Right lobe of liver (tissue), 6 donors: ENCODE data around the gene SEPTIN3. TPM values are rescaled to one million over a fixed set of nuclear protein-coding genes. Genes with fewer than 3 reads are reported as not detected.

Source experiments
- ATAC-seq, 4 donors: fragments of 200-7000 bp; cut with Tn5 transposase; one replicate each; pipeline ENCODE4 v1.9.1; 2020; ENCODE audit warnings: mild to moderate bottlenecking in 4 of 4, moderate library complexity in 4 of 4
- DNase-seq, 3 donors: peaks; one replicate each; pipeline ENCODE4 v3.0.0-alpha.2; 2020
- H3K27ac ChIP-seq, 3 donors: fragments of 200-600 bp; one replicate each; pipeline ENCODE4 v1.8.0; 2022
- H3K27me3 ChIP-seq, 2 donors: fragments of 200-600 bp; one replicate each; pipeline ENCODE4 v1.8.0; 2022
- H3K36me3 ChIP-seq, 4 donors: fragments of 200-600 bp; sonication (generic) in 1 of 4; one replicate each; pipeline versions ENCODE4 v1.5.1 to v1.8.0; 2017 to 2022; ENCODE audit warnings: control low read depth in 1 of 4
- H3K4me1 ChIP-seq, 4 donors: fragments of 200-600 bp; sonication (generic) in 1 of 4; one replicate each; pipeline versions ENCODE4 v1.5.1 to v1.8.0; 2017 to 2022; ENCODE audit warnings: control low read depth in 1 of 4
- H3K4me3 ChIP-seq, 3 donors: fragments of 200-600 bp; one replicate each; pipeline ENCODE4 v1.8.0; 2022
- H3K9me3 ChIP-seq, 4 donors: fragments of 200-600 bp; sonication (generic) in 1 of 4; one replicate each; pipeline versions ENCODE4 v1.5.1 to v1.8.0; 2017 to 2022; ENCODE audit warnings: control low read depth in 1 of 4
- CTCF ChIP-seq, 4 donors: fragments of 200-600 bp in 3 of 4; fragments of 450-650 bp in 1 of 4; IDR thresholded peaks; one replicate each; pipeline versions ENCODE4 v1.5.1 to v1.8.0; 2016 to 2022; ENCODE audit warnings: antibody characterized with exemption in 4 of 4, mild to moderate bottlenecking in 2 of 4
- POLR2A ChIP-seq: fragments of 450-650 bp; IDR thresholded peaks from one replicate; pipeline ENCODE4 v1.6.1; 2017; ENCODE audit warnings: antibody characterized with exemption, mild to moderate bottlenecking
- WGBS: methylation state at CpG from one replicate; pipeline ENCODE4 v1.1.6; 2018; ENCODE audit warnings: low coverage, low lambda C conversion rate; ENCODE audit not compliant: insufficient coverage; ENCODE audit errors: missing lambda C conversion rate; 5-methylcytosine and 5-hydroxymethylcytosine counted together
- intact Hi-C, 2 donors: fragments of 100-400 bp; cut with DNase I; formaldehyde crosslinking; loops; one replicate each; pipeline versions ENCODE4 v1.11.2 to v1.14.1; 2022
- total RNA-seq, 6 experiments: library from RNA; depleted of rRNA in 2 of 6; stranded (reverse); fragments of >200 nt in 2 of 6; fragmentation: NEBNext Ultra II Directional in 3 of 6; extraction: Animal tissue kit (Norgen Biotek cat#: 25700) in 3 of 6; gene quantifications; one replicate each; pipeline versions ENCODE4 v1.1.0 to v1.2.4, GENCODE V29; 2016 to 2023
- donor health status: DM: no; HTN: yes; CAD: no.
- donor health status: DM: no; HTN: no; CAD: no.
- donor health status: DM: no; HTN: no; CAD: no.
- donor health status: DM: no; HTN: yes; CAD: no.
- donor health status: DM: no; HTN: yes; CAD: no.

SEPTIN3 gene
- total RNA-seq, 6 experiments from 2014 or later = 0.06 to 0.16 (median 0.07) TPM; not detected in 3

GRCh38 chr22:41976961-41977566 lies 7.8 kb downstream of the SEPTIN3 start:
- Histone ChIP-seq H3K36me3 (no peaks in the 10 kb centered on the region), H3K27me3 (no peaks in the 10 kb centered on the region), H3K27ac (no peak overlapping the region), H3K4me1 (peaks cover 0 to 8% (median 2%) of the 10 kb centered on the region in 4 donors), H3K9me3 (no peaks in the 10 kb centered on the region), H3K4me3 (peak overlapping the region in 2 of 3 donors; percentile 26 to 40)
- peak in 1 of 4 donors; percentile 18 for ATAC-seq
- intact Hi-C loops = no loop called here
- TF ChIP-seq POLR2A (no peak), CTCF (IDR thresholded peaks at IDR 0.05) (no peak)
- peak in 1 of 3 donors; percentile 28 for DNase-seq
- 17% methylated on average over 2 of the region's 46 CpGs for WGBS

- no peak for ATAC-seq
- H3K4me3 ChIP-seq = no peak overlapping the region
- DNase-seq = no peak
- H3K27ac ChIP-seq = no peak overlapping the region
- H3K4me1 ChIP-seq = peaks cover 0 to 8% (median 2%) of the 10 kb centered on the region in 4 donors
- H3K9me3 ChIP-seq = no peaks in the 10 kb centered on the region
- WGBS = 80% methylated on average over 1 of the region's 1 CpG
- intact Hi-C loops = no loop called here
- TF ChIP-seq POLR2A (no peak), CTCF (IDR thresholded peaks at IDR 0.05) (no peak)
- H3K27me3 ChIP-seq = no peaks in the 10 kb centered on the region
- no peaks in the 10 kb centered on the region for H3K36me3 ChIP-seq
Observed at GRCh38 chr22:41978732-41979131, 9.5 kb downstream of the SEPTIN3 start.

- Histone ChIP-seq H3K27me3 (no peaks in the 10 kb centered on the region), H3K9me3 (no peaks in the 10 kb centered on the region), H3K36me3 (no peaks in the 10 kb centered on the region), H3K4me3 (no peak overlapping the region), H3K27ac (no peak overlapping the region), H3K4me1 (peaks cover 0 to 8% (median 2%) of the 10 kb centered on the region in 4 donors)
- ATAC-seq = no peak
- no peak for DNase-seq
- intact Hi-C loops = no loop called here
- 71% methylated on average over 2 of the region's 9 CpGs for WGBS
- no peak for TF ChIP-seq POLR2A
- no peak for TF ChIP-seq CTCF (IDR thresholded peaks at IDR 0.05)
Observed at GRCh38 chr22:41979423-41980250, 10.4 kb downstream of the SEPTIN3 start.

DNA sequence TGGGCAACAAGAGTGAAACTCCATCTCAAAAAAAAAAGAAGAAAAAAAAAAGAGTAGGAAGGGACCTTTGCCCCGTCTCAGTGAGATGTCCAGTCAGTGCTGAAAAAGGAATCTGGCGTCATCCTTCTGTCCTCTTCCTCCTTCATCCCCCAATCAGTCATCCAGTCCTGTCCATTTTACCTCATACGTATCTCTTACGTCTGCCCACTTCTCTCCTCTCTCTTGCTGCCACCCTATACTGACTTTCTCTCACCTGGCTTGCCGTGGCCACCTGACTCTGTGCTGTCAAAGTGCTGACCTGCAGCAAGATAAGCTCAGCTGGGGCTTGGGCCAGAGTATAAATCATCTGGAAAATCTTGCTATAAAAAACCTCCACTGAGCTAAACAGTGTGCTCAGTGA lies 13.6 kb downstream of the SEPTIN3 start:
- Histone ChIP-seq H3K4me1 (no peaks in the 10 kb centered on the region), H3K4me3 (no peak overlapping the region), H3K27me3 (no peaks in the 10 kb centered on the region), H3K27ac (no peak overlapping the region), H3K36me3 (no peaks in the 10 kb centered on the region), H3K9me3 (no peaks in the 10 kb centered on the region)
- peak in 1 of 3 donors; percentile 15 for DNase-seq
- intact Hi-C loops = no loop called here
- 67% methylated on average over 5 of the region's 5 CpGs for WGBS
- ATAC-seq = no peak
- TF ChIP-seq POLR2A (no peak), CTCF (IDR thresholded peaks at IDR 0.05) (no peak)
